Mucosa of gallbladder (tissue), 1 donor: Measurements from ENCODE around the gene ANKRD66. TPM values are rescaled to one million over a fixed set of nuclear protein-coding genes. Genes with fewer than 3 reads are reported as not detected.

ENCODE experiments used
- DNase-seq: peaks from one replicate; pipeline ENCODE4 v3.0.0-alpha.2; 2020; ENCODE audit warnings: low spot score
- total RNA-seq: library from RNA; stranded (reverse); gene quantifications from one replicate; pipeline ENCODE4 v1.2.1, GENCODE V29; 2021
- donor health status: DM: no; HTN: no; CAD: no.

The ANKRD66 gene
- total RNA-seq, 1 donor from 2014 or later, result not detected

DNA sequence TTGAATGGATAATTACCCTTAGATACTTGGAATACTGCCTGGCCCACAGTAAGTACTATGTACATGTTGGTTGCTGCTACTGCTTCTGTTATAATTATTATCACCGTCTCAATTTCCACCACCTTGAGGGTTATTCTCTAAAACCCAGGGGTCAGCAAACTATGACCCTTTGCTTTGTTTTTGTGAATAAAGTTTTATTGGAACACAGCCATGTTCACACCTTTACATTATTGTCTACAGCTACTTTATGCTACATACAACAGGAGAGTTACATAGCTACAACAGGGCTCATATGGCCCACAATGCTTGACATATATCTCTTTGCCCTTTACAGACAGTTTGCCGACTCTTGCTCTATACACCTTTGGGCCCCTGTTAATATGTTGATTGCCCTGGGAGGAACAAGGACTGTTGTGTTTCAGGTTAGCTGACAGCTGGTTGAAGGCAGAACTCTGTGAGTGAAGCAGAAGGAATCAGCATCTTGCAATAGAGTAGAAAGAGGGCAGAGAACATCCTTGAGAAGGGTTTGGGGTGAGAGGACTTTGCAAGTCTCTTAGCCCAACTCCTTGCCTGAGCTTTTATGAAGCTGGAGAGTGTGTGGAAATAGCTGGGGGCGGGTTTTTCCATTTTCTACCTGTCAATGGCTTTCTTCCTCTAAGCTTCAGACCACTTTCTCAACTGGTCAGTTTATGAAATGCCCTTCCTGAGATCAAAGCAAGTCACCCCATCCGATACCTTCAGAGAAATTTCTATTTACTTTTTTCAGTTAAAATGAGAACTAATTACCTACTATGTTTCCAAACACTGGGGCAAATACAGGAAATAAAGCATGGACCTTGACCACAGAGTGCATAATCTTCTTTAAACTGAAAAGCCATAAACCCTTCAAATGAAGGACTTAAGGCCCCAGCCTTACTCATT is 43.0 kb downstream of the ANKRD66 start:
- no peak for DNase-seq

DNA sequence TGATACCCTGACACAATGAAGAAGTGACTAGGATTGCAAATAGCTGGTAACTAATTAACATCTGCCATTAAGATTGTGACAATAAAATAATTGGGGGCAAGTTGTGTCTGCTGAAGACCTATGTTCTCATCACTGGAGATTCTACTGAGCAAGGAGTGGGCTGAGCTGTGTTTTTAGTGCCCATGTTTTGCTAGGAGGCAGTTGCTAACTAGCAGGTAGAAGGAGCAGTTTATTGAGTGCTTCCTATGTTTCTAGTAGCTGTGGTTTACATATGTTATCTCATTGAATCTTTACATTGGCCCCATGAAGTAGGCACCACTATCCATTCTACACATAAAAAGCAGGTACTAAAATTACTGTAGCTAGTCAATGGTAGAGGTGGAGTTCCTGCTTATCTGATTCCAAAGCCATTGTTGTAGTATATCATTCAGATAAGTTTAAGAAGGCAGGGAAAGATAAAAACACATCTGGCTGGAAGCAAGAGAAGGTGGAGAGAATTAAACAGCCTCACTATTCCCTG is 43.7 kb downstream of the ANKRD66 start:
- no peak for DNase-seq

DNA sequence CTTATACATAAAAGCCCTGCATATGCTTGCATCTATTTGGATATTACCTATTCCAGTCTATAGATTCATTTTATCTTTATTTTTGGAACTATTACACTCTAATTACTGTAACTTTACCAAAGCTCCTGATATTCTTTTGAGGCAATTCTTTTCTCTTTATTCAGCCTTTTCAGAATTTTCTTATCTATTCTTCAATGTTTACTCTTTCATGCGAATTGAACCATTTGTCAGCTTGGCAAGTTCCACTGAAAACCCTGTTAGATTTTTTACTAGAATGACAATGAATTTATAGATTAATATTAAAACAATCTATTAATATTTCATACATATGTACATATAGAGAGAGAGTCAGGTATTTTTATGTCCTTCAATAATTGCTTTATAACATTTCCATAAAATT is 45.9 kb downstream of the ANKRD66 start:
- DNase-seq, result no peak

DNA sequence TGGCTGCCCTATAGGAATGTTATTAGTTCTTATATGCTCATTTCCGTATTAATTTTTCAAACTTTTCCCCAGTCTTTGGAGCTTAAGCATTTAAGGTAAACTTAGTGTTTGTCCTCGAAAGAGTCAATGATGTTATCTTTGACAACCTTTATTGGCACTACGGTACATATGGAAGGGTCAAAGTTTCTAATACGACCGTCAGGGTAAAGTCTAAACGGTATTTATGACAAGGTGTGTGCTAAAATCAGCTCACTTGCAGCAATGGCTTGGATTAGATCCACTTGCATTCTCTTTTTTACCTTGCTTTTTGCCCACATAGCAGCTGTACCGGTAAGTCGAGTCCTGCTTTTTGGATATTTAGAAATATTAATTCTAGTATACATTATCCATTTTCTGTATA is 46.4 kb downstream of the ANKRD66 start, which contains the start of gene MEP1A:
MEP1A (plus strand) TSS at position 252 of the 400 bp plus-strand sequence; CDS start at position 262, 10 bp downstream.
- DNase-seq, result no peak

DNA sequence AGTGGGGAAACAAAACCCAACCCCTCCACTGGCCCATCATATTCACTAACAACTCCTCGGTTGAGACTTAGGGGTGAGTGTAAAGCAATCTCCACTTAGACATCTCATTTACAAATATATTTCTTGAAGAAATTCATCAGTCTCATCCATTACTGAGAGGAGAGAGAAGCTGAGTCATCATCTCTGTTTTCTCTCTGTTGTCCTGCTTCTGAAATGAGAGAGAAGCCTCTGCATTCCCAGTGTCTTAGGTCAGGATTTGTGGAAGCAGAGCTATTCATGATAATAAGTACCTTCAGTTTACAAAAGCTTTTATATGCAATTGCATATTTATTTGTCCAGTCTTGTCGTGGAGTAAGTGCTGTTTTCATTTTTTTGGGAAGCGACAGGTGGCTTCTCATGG is 47.3 kb downstream of the ANKRD66 start:
- DNase-seq, result no peak

DNA sequence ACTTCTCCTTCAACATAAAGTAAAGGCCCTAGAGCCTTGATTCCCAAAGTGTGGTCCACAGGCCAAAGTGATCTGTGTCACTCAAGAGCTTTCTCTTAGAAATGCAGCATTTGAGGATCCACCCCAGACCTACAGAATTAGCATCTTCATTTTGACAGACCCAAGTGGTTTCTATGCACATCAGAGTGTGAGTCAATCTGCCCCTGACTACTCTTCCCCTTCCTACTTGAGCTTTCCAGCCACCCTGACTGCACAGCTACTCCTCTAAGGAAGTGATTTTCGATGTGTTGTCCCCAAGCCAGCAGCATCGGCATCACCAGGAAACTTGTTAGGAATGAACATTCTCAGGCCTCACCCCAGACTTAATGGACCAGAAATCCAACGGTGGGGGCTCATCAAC is 49.1 kb downstream of the ANKRD66 start:
- no peak for DNase-seq

DNA sequence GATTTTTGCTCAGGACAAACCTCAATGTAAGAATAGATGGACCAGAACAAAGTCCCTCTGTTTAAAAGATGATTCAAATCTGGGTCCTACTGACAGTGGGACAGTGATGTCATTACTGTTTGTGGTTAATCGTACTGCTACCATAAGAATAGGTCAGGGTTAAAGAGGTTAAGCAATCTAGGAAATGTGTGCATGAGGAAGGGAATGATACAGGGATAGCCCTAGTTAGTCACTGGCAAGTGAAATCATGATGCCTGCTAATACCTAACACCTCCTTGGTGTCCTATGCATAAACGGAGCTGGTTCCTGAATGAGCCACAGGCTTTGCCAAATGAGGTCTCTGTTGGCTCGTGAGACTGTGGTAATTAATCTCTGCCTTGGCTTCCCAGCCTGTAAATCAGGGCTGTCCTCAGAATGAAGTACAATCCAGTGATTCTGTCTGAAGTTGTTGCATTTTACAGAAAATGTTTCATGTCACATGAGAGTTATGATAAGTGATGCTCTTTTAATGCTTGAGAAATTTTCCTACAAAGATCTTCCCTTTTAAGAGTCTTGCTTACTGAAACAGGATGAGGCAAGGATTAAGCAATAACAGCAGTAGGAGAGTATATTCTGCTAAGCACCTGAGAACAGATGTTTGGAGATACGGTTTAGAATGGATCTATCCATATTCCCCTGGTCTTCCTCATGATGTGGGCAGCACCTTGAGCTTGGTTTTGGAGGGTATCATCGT is 50.3 kb downstream of the ANKRD66 start:
- DNase-seq, result no peak

DNA sequence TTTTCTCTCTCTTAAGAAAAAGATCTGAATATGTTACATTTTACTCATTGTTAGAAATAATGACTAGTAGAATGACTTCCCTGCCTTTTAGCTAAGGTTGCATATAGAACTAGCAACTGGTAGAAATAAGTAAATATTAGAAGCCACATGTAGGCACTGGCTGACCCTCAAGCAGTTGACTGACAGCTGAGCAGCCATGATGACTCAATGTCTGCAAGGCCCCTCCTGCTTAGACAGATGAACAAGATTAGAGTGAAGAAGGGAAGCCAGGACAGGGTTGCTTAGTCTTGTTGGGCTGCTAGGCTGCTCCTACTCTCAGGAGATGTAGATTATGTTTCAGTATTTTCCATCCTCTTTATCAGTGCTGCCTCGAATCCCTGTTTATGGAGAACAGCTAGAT is 52.9 kb downstream of the ANKRD66 start:
- no peak for DNase-seq

DNA sequence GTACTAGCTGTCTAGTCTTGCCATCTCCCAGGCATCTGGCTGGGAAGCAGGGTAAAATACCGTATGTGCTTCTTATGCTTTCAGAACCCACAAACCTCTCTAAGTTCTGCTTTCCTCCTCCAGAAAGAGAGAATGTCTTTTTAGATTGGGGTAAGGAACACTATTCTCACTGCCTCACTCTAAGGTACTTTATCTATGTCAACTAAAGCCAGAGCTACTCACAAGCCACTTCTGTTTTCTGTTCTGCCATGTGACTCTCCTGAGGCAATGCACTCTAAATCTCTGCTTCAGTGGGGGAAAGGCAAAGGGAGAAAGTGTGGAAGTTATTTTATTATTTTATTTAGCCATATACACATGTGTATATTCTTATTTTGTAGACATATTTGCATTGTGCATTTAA is 62.1 kb downstream of the ANKRD66 start:
- DNase-seq, result no peak

Other genes starting within 250 kb of the ANKRD66 start
- 18.5 TPM for gene CYP39A1, start 94.1 kb upstream of the ANKRD66 start, total RNA-seq
- gene SLC25A27, start 94.0 kb upstream of the ANKRD66 start, total RNA-seq, result 28.9 TPM
- 1.3 TPM for gene TDRD6, start 59.0 kb upstream of the ANKRD66 start, total RNA-seq
- 1.8 TPM for gene PLA2G7, start 11.6 kb upstream of the ANKRD66 start, total RNA-seq
- not detected for gene MEP1A, start 46.5 kb downstream of the ANKRD66 start, total RNA-seq
- gene ADGRF5, start 175.0 kb downstream of the ANKRD66 start, total RNA-seq, result 10.1 TPM